NCI-H1105 treated with DMSO at 0.1 percent for 48 hours (cell line): ENCODE data around the gene TMEM225B.
A peak's percentile ranks its signal among the peaks of the same experiment; 100 is the strongest.
"Not testable (repeated sequence)": the region's sequence is repeated elsewhere in the genome, so short reads cannot be mapped to it uniquely, and the experiment has no call there.

Source experiments
- DNase-seq: peaks from one replicate; lab custom pipeline; 2025; lab: John Stamatoyannopoulos, UW

The TMEM225B gene

DNA sequence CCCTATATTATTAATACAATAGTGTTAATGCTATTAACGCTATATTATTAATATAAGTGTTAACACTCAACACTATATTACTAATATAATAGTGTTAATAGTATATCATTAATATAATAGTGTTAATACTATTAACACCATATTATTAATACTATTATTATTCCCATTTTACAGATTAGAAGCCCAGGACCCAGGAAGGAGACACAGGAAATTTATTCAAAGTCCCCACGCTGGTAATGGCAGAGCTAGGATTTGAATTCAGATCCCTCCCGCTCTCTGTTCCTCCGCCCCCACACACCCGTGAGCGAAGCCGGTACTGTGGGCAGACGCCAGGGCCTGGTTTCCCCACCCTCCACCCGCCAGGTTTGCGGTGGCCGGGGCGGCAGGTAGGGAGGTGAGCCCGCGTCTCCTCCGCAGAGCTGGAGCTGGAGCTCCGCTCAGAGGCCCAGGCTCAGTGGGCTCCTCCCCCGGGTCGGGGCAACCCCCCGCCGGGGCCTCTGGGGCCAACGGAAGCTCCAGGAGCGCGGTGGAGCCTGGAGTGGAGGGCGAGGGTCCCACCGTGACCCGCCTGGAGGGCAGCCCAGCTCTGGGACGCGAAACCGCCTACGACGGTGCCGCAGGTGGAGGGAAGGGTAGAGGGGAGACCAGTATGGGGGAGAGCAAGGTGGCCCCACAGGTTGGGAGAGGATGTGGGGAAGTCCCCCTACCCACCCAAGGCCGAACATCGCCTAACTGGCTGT lies at the start of gene TMEM225B:
TMEM225B (plus strand) TSS at position 506 of the 740 bp plus-strand sequence. CDS start 6,122 bp downstream, outside the sequence.
- DNase-seq = no peak

DNA sequence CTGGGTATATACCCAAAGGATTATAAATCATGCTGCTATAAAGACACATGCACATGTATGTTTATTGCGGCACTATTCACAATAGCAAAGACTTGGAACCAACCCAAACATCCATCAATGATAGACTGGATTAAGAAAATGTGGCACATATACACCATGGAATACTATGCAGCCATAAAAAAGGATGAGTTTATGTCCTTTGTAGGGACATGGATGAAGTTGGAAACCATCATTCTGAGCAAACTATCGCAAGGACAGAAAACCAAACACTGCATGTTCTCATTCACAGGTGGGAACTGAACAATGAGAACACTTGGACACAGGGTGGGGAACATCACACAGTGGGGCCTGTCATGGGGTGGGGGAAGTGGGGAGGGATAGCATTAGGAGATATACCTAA lies 48.5 kb upstream of the TMEM225B start:
- DNase-seq = not testable (repeated sequence)

DNA sequence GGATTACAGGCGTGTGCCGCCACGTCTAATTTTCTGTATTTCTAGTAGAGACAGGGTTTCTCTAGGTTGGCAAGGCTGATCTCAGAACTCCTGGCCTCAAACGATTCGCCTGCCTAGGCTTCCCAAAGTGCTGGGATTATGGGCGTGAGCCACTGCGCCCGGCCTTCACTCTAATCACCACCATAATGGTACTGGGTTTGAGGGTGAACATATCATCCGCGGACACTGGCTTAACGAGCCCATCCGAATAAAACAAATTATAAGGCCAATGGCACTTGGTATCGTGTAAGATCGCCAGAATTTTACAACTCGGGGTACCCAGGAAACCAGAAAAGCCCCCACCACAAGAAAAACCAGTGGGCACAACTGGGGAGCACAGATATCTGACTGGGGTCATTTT lies 46.7 kb upstream of the TMEM225B start:
- DNase-seq = no peak

DNA sequence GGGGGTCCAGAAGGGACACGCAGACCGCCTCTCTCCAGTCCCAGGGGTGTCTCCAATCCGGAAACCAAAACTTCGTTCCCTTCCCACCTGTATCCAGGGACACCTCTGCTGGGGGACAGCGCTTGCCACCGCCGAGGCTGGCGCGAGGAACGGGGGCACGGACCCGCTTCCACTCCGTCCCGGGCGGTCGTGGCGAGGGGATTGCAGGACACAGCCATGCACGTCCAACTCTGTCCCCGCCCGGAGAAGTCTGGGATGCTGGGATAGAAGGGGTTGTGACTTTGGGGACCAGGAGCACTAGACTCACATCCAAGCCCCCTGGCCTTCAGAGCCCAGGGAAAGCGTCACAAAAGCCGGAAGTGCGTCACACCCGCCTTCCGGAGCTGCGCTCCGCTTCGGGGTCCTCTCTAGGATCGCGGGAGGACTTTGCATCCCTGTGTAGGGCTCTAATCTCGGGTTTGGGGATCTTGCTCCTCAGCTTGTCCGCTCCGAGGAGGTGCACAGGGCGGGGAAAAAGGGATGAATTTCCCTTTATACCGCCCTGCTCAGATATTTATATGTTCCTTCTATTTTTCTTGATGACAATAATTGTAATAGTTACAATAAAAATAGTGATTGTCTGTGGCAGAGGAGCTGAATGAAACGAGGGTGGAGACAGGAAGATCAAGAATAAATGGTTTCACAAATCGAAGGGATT lies 46.2 kb upstream of the TMEM225B start, which contains the start of gene FAM200A:
FAM200A (minus strand) TSS at position 348 of the 697 bp plus-strand sequence. CDS start 3,707 bp downstream, outside the sequence.
- peak; percentile 87 for DNase-seq

GRCh38 chr7:99553039-99553438 lies 45.0 kb upstream of the TMEM225B start:
- no peak for DNase-seq

DNA sequence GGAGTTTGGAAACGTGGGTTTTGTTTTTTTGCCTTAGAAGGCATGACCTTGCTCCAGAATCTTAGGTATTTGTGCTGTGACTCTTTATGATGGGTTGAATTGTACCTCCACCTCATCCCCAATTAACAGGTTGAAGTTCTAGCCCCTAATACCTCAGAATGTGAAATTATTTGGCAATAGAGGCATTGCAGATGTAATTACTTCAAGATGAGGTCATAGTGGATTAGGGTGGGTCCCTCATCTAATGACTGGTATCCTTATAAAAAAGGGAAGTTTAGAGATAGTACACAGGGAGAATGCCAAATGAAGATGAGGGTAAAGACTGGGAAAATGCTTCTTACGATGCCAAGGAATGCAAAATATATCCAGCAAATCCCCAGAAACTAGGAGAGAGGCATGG lies 43.1 kb upstream of the TMEM225B start:
- DNase-seq = no peak

DNA sequence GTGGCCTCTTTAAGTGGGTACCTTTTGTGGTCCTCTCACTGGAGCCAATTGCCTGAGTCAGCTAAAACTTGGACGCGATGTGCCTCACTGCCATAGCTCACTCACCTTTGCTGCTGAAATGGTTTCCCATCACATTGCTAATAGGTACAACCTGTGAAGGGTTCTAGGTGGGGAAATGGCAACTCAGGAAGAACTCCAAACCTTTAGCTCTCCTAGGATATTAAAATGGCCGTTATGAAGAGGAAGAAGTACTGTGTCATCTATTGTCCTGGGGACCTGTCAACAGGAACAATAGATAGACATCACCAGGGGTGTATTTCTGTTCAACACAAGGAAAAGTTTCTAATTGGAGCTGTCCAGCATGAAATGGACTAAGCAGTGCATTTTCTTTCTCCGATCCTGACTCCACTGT lies 40.9 kb upstream of the TMEM225B start:
- DNase-seq = no peak

GRCh38 chr7:99557940-99558305 lies 40.1 kb upstream of the TMEM225B start:
- DNase-seq = no peak

DNA sequence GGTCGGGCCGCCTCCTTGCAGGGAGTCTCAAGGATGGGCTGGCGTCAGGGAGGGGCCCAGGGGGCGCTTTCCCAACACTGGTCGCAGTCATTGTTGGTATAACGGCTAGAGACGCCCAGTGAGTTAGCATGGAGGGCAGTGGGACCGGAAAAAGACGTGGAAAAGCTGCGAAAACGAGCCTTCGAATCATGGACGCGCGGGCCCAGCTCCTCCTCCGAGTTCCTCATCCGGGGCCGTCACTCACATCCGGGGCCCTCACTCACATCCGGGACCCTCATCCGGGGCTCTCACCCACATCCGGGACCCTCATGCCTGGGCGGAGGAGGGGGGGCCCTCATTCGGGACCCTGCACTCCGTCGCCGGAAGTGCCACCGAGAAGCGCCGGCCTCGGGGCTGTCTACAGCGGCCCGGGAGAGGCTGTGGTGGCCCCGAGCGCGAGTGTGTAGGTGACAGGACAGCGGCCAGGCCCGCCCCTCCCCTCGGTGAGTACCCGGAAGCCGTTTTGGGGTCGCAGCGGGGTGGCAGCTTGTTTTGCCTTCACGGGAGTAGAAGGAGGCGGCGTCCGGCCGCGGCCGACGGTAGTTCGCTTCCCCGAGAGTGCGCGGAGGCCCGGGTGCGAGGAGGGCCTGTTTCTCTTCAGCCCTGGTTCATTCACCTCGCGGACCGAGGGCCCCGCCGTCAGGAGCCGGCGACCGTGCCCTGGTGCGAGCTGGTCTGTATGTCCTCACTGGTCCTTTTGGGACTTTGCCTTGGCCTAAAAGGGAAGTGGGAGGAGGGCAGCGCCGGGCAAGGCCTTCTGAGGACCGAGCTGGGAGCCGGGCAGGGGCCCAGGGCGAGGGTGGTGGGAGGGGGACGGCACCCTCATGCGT lies 39.5 kb upstream of the TMEM225B start, which contains the start of gene ZNF655:
ZNF655 (plus strand) TSS at position 337 of the 869 bp plus-strand sequence. CDS start 1,918 bp downstream, outside the sequence.
- peak; percentile 88 for DNase-seq

GRCh38 chr7:99559175-99559915 lies 38.7 kb upstream of the TMEM225B start:
- DNase-seq = no peak

- DNase-seq = no peak
Measured at GRCh38 chr7:99560834-99561736, 37.0 kb upstream of the TMEM225B start.

- DNase-seq = no peak
Measured at GRCh38 chr7:99561737-99562051, 36.4 kb upstream of the TMEM225B start.

DNA sequence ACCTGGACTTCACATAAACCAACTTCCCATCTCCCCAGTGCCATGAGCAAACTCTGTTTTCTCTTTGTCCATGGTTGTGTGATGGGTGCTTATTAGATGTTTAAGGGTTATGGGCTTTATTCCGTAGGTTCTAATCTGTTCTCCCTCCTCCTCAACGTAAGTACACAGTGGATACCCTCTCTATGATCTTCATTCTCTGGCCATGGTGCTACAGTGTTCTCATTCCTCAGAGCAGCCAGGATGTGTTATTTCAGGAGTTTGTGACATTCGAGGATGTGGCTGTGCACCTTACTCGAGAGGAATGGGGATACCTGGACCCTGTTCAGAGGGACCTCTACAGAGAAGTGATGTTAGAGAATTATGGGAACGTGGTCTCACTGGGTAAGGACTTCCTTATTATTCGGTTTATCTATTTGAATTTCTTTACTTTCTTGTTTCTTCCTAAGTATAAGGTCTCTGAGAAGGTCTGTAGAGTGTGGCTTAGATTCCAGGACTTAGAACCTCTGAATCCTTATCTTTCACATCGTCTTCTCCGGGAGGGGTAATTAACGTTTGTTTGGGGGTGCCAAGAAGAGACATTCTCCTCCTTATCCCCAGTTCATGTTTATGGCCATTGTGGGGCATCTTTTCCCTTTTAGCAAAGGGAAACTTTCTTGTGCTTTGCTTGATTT lies 35.8 kb upstream of the TMEM225B start:
- DNase-seq = no peak

- DNase-seq = no peak
Measured at GRCh38 chr7:99562832-99563231, 35.2 kb upstream of the TMEM225B start.

- no peak for DNase-seq
Measured at GRCh38 chr7:99563650-99564049, 34.4 kb upstream of the TMEM225B start.

- not testable (repeated sequence) for DNase-seq
Measured at GRCh38 chr7:99568770-99569169, 29.3 kb upstream of the TMEM225B start.

- no peak for DNase-seq
Measured at GRCh38 chr7:99571768-99572167, 26.3 kb upstream of the TMEM225B start.

DNA sequence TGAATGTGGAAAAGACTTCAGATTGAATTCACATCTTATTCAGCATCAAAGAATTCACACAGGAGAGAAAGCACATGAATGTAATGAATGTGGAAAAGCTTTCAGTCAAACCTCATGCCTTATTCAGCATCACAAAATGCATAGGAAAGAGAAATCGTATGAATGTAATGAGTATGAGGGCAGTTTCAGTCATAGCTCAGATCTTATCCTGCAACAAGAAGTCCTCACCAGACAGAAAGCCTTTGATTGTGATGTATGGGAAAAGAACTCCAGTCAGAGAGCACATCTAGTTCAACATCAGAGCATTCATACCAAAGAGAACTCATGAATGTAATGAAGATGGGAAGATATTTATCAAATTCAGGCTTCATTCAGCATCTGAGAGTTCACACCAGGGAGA lies 24.8 kb upstream of the TMEM225B start:
- no peak for DNase-seq

- DNase-seq = no peak
Measured at GRCh38 chr7:99576251-99576650, 21.8 kb upstream of the TMEM225B start.
